Esophagus squamous epithelium (tissue), 4 donors: ENCODE data around the gene ELOVL3.

Experiments used
- POLR2A ChIP-seq, 4 donors: fragments of 450-650 bp; IDR thresholded peaks; one replicate each; pipeline ENCODE4 v1.6.1; 2017; ENCODE audit warnings: antibody characterized with exemption in 4 of 4, mild to moderate bottlenecking in 4 of 4, moderate library complexity in 3 of 4
- TF ChIP-seq, protein P1 (sequence below), 6 experiments: fragments of 450-650 bp in 4 of 6; fragments of 200-600 bp in 2 of 6; sonication (generic) in 2 of 6; IDR thresholded peaks; one replicate each; pipeline ENCODE4 v1.5.1; 2016 to 2019; ENCODE audit warnings: antibody characterized with exemption in 6 of 6, mild to moderate bottlenecking in 4 of 6, moderate library complexity in 4 of 6

DNA sequence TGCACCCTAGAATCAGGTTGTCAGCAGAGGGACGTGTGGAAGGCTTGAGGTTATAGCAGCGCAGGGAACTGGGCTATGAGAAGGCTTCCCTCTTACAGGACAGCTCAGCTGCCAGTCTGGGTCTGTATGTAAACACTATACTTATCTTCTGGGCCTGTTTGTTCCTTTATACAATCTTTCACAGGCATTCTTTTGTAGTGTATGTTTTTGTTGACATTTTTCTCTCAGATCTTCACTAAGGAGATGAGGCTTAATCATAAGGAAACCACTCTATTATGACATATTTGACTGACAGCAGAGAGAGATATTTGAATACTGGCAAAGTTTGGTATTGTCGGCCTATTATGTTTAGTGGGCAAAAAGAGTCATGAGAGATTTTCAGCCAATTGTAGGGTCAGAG, 20.2 kb downstream of the ELOVL3 start:
- TF ChIP-seq, protein P1, sequence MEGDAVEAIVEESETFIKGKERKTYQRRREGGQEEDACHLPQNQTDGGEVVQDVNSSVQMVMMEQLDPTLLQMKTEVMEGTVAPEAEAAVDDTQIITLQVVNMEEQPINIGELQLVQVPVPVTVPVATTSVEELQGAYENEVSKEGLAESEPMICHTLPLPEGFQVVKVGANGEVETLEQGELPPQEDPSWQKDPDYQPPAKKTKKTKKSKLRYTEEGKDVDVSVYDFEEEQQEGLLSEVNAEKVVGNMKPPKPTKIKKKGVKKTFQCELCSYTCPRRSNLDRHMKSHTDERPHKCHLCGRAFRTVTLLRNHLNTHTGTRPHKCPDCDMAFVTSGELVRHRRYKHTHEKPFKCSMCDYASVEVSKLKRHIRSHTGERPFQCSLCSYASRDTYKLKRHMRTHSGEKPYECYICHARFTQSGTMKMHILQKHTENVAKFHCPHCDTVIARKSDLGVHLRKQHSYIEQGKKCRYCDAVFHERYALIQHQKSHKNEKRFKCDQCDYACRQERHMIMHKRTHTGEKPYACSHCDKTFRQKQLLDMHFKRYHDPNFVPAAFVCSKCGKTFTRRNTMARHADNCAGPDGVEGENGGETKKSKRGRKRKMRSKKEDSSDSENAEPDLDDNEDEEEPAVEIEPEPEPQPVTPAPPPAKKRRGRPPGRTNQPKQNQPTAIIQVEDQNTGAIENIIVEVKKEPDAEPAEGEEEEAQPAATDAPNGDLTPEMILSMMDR (IDR thresholded peaks at IDR 0.05): no peak
- no peak for TF ChIP-seq POLR2A (IDR thresholded peaks at IDR 0.05)
